VCaP (cell line): ENCODE data around the gene S100A1.
"Not testable (repeated sequence)": the region's sequence is repeated elsewhere in the genome, so short reads cannot be mapped to it uniquely, and the experiment has no call there.

Experiments used
- H3K27ac ChIP-seq: fragments of 450-650 bp; 2 replicates; pipeline ENCODE4 v1.5.1; 2017
- CTCF ChIP-seq: fragments of 450-650 bp; conservative IDR thresholded peaks from 2 replicates; pipeline ENCODE4 v1.5.1; 2017; ENCODE audit warnings: mild to moderate bottlenecking, moderate library complexity

S100A1 gene

GRCh38 chr1:153627715-153628626, at the start of gene S100A1:
S100A1 (plus strand) TSS chr1:153628434; CDS start chr1:153630522, 2,088 bp downstream.
- peak; percentile 29 for TF ChIP-seq CTCF
- peak within 1 kb of the TSS; percentile 77 for H3K27ac ChIP-seq

GRCh38 chr1:153578490-153578889, 49.7 kb upstream of the S100A1 start:
- H3K27ac ChIP-seq = no peak overlapping the region
- no peak for TF ChIP-seq CTCF

- H3K27ac ChIP-seq = no peak overlapping the region
- no peak for TF ChIP-seq CTCF
These were observed 49.3 kb upstream of the S100A1 start for GRCh38 chr1:153578936-153579335.

GRCh38 chr1:153582836-153583235, 45.4 kb upstream of the S100A1 start:
- not testable (repeated sequence) for H3K27ac ChIP-seq

- H3K27ac ChIP-seq = not testable (repeated sequence)
These were observed 44.7 kb upstream of the S100A1 start for GRCh38 chr1:153583514-153583913.

GRCh38 chr1:153583976-153584375, 44.3 kb upstream of the S100A1 start:
- no peak overlapping the region for H3K27ac ChIP-seq
- TF ChIP-seq CTCF = no peak

GRCh38 chr1:153585006-153585405, 43.2 kb upstream of the S100A1 start:
- no peak for TF ChIP-seq CTCF
- H3K27ac ChIP-seq = no peak overlapping the region

GRCh38 chr1:153586347-153586746, 41.9 kb upstream of the S100A1 start:
- no peak overlapping the region for H3K27ac ChIP-seq
- no peak for TF ChIP-seq CTCF
